HEK293 (cell line): Measurements from ENCODE around the gene BBS7.

Experiments used
- CTCF ChIA-PET: fragments of 350-600 bp; formaldehyde crosslinking; extraction: SDS; loops from one replicate; lab custom pipeline; 2021; ENCODE audit warnings: antibody characterized with exemption; lab: Yijun Ruan, JAX
- POLR2A ChIA-PET: fragments of 300-600 bp; formaldehyde crosslinking; extraction: SDS; loops from one replicate; lab custom pipeline; 2020; ENCODE audit warnings: antibody characterized with exemption, inconsistent platforms; lab: Yijun Ruan, JAX
- H3K27ac ChIP-seq: fragments of 200-500 bp; sonication (Bioruptor generic); 2 replicates; pipeline ENCODE4 v1.5.1; 2014; ENCODE audit warnings: low read depth, low read length, control low read depth, inconsistent platforms; ENCODE audit errors: extremely low read depth
- H3K36me3 ChIP-seq, 2 experiments: fragments of 200-500 bp in 1 of 2; sonication (Bioruptor generic) in 1 of 2; 1 replicate in 1 of 2; 2 replicates in 1 of 2; pipeline ENCODE4 v1.5.1; 2014 to 2017; ENCODE audit warnings: inconsistent platforms in 2 of 2, low read length in 2 of 2; ENCODE audit not compliant: control insufficient read depth in 2 of 2, insufficient read depth in 1 of 2
- H3K4me1 ChIP-seq: fragments of 200-500 bp; sonication (Bioruptor generic); 2 replicates; pipeline ENCODE4 v1.5.1; 2014; ENCODE audit warnings: mild to moderate bottlenecking, low read length, inconsistent platforms; ENCODE audit not compliant: control insufficient read depth, insufficient read depth
- H3K4me3 ChIP-seq: 2 replicates; pipeline ENCODE4 v1.5.1; 2011; ENCODE audit warnings: low read depth, mild to moderate bottlenecking, control low read depth, low read length, moderate library complexity
- H3K9me3 ChIP-seq: fragments of 200-500 bp; sonication (Bioruptor generic); 2 replicates; pipeline ENCODE4 v1.5.1; 2014; ENCODE audit warnings: low read depth, low read length, inconsistent platforms; ENCODE audit not compliant: control insufficient read depth, insufficient read depth
- GLI2 ChIP-seq: fragments of 450-650 bp; formaldehyde crosslinking; IDR thresholded peaks from 2 replicates; pipeline ENCODE4; 2017; ENCODE audit warnings: missing biosample characterization, missing genetic modification characterization, low read depth, borderline replicate concordance
- GLI4 ChIP-seq: fragments of 450-650 bp; formaldehyde crosslinking; IDR thresholded peaks from 2 replicates; pipeline ENCODE4 v1.5.1; 2016; ENCODE audit warnings: missing biosample characterization, missing genetic modification characterization
- HIC1 ChIP-seq: fragments of 450-650 bp; formaldehyde crosslinking; IDR thresholded peaks from 2 replicates; pipeline ENCODE4 v1.5.1; 2016; ENCODE audit warnings: missing biosample characterization, missing genetic modification characterization
- WT1 ChIP-seq: fragments of 450-650 bp; formaldehyde crosslinking; IDR thresholded peaks from 2 replicates; pipeline ENCODE4 v1.5.1; 2016; ENCODE audit warnings: missing biosample characterization, missing genetic modification characterization
- ZEB2 ChIP-seq: fragments of 450-650 bp; formaldehyde crosslinking; IDR thresholded peaks from 2 replicates; pipeline ENCODE4 v1.5.1; 2016; ENCODE audit warnings: missing biosample characterization, missing genetic modification characterization
- ZIC2 ChIP-seq: fragments of 450-650 bp; formaldehyde crosslinking; IDR thresholded peaks from 2 replicates; pipeline ENCODE4 v1.5.1; 2016; ENCODE audit warnings: missing biosample characterization, missing genetic modification characterization
- ZNF10 ChIP-seq: fragments of 450-650 bp; formaldehyde crosslinking; IDR thresholded peaks from 2 replicates; pipeline ENCODE4 v1.5.1; 2017; ENCODE audit warnings: missing biosample characterization, missing genetic modification characterization
- ZNF132 ChIP-seq: fragments of 450-650 bp; formaldehyde crosslinking; IDR thresholded peaks from 2 replicates; pipeline ENCODE4 v1.5.1; 2017; ENCODE audit warnings: missing biosample characterization, missing genetic modification characterization, borderline replicate concordance
- ZNF24 ChIP-seq: fragments of 450-650 bp; formaldehyde crosslinking; IDR thresholded peaks from 2 replicates; pipeline ENCODE4 v1.5.1; 2016; ENCODE audit warnings: missing biosample characterization, missing genetic modification characterization
- ZNF292 ChIP-seq: fragments of 450-650 bp; formaldehyde crosslinking; IDR thresholded peaks from 2 replicates; pipeline ENCODE4 v1.5.1; 2016; ENCODE audit warnings: low read depth, missing biosample characterization, missing genetic modification characterization, borderline replicate concordance
- ZNF362 ChIP-seq: fragments of 450-650 bp; formaldehyde crosslinking; IDR thresholded peaks from 2 replicates; pipeline ENCODE4 v1.5.1; 2016; ENCODE audit warnings: missing biosample characterization, missing genetic modification characterization
- ZNF394 ChIP-seq: fragments of 450-650 bp; formaldehyde crosslinking; IDR thresholded peaks from 2 replicates; pipeline ENCODE4 v1.5.1; 2016; ENCODE audit warnings: missing biosample characterization, missing genetic modification characterization, mild to moderate bottlenecking, moderate library complexity, borderline replicate concordance
- ZNF621 ChIP-seq: fragments of 450-650 bp; formaldehyde crosslinking; IDR thresholded peaks from 2 replicates; pipeline ENCODE4 v1.5.1; 2017; ENCODE audit warnings: missing biosample characterization, missing genetic modification characterization
- ZNF654 ChIP-seq: fragments of 450-650 bp; formaldehyde crosslinking; IDR thresholded peaks from 2 replicates; pipeline ENCODE4 v1.5.1; 2016; ENCODE audit warnings: low read depth, missing biosample characterization, missing genetic modification characterization
- ZNF704 ChIP-seq: fragments of 450-650 bp; formaldehyde crosslinking; IDR thresholded peaks from 2 replicates; pipeline ENCODE4 v1.5.1; 2016; ENCODE audit warnings: missing biosample characterization, missing genetic modification characterization
- ZSCAN16 ChIP-seq: fragments of 450-650 bp; formaldehyde crosslinking; IDR thresholded peaks from 2 replicates; pipeline ENCODE4 v1.5.1; 2016; ENCODE audit warnings: missing biosample characterization, missing genetic modification characterization
- ZSCAN4 ChIP-seq: fragments of 450-650 bp; formaldehyde crosslinking; IDR thresholded peaks from 2 replicates; pipeline ENCODE4 v1.5.1; 2017; ENCODE audit warnings: missing biosample characterization, missing genetic modification characterization
- TF ChIP-seq, protein P1 (sequence below): fragments of 450-650 bp; IDR thresholded peaks from 2 replicates; pipeline ENCODE4 v1.5.1; 2018; ENCODE audit warnings: missing biosample characterization, missing genetic modification characterization
- TF ChIP-seq, protein P2 (sequence below): fragments of 450-650 bp; formaldehyde crosslinking; IDR thresholded peaks from 2 replicates; pipeline ENCODE4 v1.5.1; 2016; ENCODE audit warnings: missing biosample characterization, missing genetic modification characterization

BBS7 gene

DNA sequence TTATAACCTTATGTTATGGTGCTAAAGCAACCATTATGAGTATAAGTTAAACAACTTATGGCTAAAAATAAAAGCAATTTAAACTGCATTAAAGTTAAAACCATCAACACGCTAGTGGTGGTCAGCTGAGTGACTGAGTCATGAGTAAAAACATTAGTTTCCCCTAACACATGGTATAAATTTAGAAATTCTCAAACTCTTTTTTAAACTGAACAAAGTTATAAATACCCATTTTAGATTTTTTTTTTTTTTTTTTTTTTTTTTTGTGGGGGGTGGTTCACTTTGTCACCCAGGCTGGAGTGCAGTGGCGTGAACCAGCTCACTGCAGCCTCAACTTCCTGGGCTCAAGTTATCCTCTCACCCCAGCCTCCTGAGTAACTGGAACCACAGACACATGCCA lies 5.4 kb upstream of the BBS7 start:
- no peak for TF ChIP-seq GLI2 (tag by site-specific recombination)
- TF ChIP-seq ZNF10, result no peak
- no peak for TF ChIP-seq ZNF654 (tag by site-specific recombination)
- TF ChIP-seq ZNF132, result no peak
- TF ChIP-seq, all 188 proteins: peak for 0
- Histone ChIP-seq H3K9me3 (no peaks in the 10 kb centered on the region), H3K4me1 (no peaks in the 10 kb centered on the region), H3K27ac (no peak overlapping the region), H3K36me3 (no peaks in the 10 kb centered on the region), H3K4me3 (no peak overlapping the region)
- CTCF ChIA-PET, result no interaction called here
- POLR2A ChIA-PET, result no interaction called here

DNA sequence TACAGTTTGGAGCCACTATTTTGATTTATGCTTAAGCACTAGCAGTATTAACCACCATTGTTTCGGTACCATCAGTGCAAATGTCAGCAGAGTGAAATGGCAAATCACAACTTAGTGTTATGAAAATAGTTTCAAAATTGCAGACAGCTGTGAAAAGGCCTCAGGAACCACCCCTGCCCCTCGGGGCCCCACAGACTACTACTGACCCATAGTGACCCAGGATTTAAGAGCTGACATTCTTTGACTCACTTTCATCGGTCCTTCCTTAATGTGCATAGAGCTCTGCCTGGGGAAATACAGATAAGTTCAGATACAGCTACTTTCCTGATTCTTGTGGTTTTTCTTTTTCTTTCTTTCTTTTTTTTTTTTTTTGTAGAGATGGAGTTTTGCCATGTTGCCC lies 3.3 kb upstream of the BBS7 start:
- Histone ChIP-seq H3K4me1 (no peaks in the 10 kb centered on the region), H3K36me3 (no peaks in the 10 kb centered on the region), H3K27ac (no peak overlapping the region), H3K4me3 (no peak overlapping the region), H3K9me3 (no peaks in the 10 kb centered on the region)
- POLR2A ChIA-PET, result no interaction called here
- CTCF ChIA-PET, result no interaction called here
- TF ChIP-seq ZNF292 (tag by site-specific recombination) (no peak), HIC1 (tag by site-specific recombination) (no peak), ZNF621 (tag by site-specific recombination) (no peak), ZSCAN16 (no peak), ZEB2 (tag by site-specific recombination) (no peak), GLI4 (tag by site-specific recombination) (no peak), ZNF394 (tag by site-specific recombination) (no peak), ZSCAN4 (tag by site-specific recombination) (no peak), ZNF24 (tag by site-specific recombination) (no peak), ZNF362 (no peak), ZIC2 (tag by site-specific recombination) (no peak), ZNF704 (tag by site-specific recombination) (no peak), ZNF132 (no peak), WT1 (tag by site-specific recombination) (no peak)
- TF ChIP-seq, protein P1, sequence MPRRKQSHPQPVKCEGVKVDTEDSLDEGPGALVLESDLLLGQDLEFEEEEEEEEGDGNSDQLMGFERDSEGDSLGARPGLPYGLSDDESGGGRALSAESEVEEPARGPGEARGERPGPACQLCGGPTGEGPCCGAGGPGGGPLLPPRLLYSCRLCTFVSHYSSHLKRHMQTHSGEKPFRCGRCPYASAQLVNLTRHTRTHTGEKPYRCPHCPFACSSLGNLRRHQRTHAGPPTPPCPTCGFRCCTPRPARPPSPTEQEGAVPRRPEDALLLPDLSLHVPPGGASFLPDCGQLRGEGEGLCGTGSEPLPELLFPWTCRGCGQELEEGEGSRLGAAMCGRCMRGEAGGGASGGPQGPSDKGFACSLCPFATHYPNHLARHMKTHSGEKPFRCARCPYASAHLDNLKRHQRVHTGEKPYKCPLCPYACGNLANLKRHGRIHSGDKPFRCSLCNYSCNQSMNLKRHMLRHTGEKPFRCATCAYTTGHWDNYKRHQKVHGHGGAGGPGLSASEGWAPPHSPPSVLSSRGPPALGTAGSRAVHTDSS (tag by site-specific recombination), result no peak
- TF ChIP-seq, protein P2, sequence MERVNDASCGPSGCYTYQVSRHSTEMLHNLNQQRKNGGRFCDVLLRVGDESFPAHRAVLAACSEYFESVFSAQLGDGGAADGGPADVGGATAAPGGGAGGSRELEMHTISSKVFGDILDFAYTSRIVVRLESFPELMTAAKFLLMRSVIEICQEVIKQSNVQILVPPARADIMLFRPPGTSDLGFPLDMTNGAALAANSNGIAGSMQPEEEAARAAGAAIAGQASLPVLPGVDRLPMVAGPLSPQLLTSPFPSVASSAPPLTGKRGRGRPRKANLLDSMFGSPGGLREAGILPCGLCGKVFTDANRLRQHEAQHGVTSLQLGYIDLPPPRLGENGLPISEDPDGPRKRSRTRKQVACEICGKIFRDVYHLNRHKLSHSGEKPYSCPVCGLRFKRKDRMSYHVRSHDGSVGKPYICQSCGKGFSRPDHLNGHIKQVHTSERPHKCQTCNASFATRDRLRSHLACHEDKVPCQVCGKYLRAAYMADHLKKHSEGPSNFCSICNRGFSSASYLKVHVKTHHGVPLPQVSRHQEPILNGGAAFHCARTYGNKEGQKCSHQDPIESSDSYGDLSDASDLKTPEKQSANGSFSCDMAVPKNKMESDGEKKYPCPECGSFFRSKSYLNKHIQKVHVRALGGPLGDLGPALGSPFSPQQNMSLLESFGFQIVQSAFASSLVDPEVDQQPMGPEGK (tag by site-specific recombination), result no peak
